Effector CD8-positive, alpha-beta T cell (primary cell): ENCODE results near the gene VRK3.
"Not testable (repeated sequence)": the region's sequence is repeated elsewhere in the genome, so short reads cannot be mapped to it uniquely, and the experiment has no call there.

Experiments used
- DNase-seq: peaks from one replicate; lab custom pipeline; 2025; lab: John Stamatoyannopoulos, UW
- total RNA-seq, 4 experiments: gene quantifications; one replicate each; lab custom pipeline; 2026; lab: John Stamatoyannopoulos, UW

VRK3 gene, protein sequence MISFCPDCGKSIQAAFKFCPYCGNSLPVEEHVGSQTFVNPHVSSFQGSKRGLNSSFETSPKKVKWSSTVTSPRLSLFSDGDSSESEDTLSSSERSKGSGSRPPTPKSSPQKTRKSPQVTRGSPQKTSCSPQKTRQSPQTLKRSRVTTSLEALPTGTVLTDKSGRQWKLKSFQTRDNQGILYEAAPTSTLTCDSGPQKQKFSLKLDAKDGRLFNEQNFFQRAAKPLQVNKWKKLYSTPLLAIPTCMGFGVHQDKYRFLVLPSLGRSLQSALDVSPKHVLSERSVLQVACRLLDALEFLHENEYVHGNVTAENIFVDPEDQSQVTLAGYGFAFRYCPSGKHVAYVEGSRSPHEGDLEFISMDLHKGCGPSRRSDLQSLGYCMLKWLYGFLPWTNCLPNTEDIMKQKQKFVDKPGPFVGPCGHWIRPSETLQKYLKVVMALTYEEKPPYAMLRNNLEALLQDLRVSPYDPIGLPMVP
- 66.7 to 88.9 (median 79.3) reads per million in 4 experiments for total RNA-seq

- peak; percentile 98 for DNase-seq
Measured at GRCh38 chr19:50025022-50025793, at the start of gene VRK3. Gene VRK3, minus strand, starts transcription at chr19:50025372. Its CDS starts 9,210 bp downstream, at chr19:50016162.

GRCh38 chr19:50068382-50068781 lies 43.2 kb upstream of the VRK3 start:
- not testable (repeated sequence) for DNase-seq

GRCh38 chr19:50067575-50067974 lies 42.4 kb upstream of the VRK3 start:
- DNase-seq = no peak

DNA sequence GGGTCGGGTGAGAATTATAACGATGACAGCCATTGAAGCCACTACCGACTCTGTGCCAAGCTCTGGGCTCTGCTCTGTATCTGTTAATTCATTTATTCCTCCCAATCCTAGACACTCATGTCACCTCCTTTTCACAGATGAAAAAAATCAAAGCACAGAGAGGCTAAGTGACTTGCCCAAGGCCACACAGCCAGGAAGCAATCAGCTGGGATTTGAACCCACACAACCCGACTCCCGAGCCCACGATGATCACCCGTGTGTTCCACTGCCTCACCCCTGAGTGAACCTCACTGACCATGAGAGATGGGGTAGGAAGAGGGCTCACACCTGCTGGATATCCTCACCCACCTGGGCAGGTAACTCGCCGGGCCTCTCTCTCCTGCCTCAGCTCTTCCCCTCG lies 40.8 kb upstream of the VRK3 start:
- no peak for DNase-seq

GRCh38 chr19:50061650-50062049 lies 36.5 kb upstream of the VRK3 start:
- DNase-seq = no peak

DNA sequence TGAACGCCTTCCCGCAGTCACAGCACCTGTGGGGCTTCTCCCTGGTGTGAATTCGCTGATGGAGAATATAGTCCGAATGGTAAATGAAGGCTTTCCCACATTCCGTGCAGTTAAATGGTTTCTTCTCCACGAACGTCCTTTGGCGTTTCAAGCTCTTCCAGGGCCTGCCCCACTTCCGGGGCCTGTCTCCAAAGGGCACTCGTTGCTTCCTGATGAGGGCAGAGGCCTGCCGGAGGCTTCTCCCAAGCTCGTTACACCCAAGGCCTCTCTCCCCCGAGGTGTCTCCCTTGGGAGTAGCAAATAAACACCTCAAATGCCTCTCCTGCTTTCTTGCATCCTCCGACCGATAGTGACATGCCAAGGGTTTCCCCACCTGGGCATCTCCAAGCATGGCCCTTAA lies 34.9 kb upstream of the VRK3 start:
- DNase-seq = no peak

DNA sequence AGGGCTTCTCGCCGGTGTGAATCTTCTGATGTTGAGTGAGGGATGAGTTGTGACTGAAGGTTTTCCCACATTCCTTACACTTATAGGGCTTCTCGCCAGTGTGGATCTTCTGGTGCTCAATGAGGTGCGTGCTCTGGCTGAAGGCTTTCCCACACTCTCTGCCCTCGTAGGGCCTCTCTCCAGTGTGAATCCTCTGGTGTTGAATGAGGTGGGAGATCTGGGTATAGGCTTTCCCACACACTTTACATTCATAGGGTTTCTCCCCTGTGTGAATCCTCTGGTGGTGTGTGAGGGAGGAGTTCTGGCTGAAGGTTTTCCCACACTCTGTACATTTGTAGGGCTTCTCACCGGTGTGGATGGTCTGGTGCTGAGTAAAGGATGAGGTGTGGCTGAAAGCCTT lies 33.9 kb upstream of the VRK3 start:
- DNase-seq = no peak

DNA sequence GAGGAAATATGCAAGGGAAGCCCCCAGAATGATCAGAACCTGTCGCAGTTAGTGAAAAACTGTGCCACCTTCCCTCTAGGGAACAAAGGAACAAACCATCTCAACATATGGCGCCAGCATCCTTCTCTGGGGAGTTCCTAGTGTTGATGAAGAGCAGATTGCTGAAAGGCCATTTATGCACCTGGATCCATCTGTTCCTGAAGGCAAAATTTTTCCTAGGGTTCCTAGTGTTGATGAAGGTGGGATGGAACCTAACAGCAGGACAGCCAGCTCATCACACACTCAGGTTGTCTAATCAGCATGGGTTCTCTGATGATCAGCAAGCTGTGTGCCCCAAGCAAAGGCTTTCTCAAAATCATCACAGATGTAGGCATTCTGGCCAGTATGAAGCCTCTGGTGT lies 33.3 kb upstream of the VRK3 start:
- DNase-seq = no peak

- no peak for DNase-seq
Measured at GRCh38 chr19:50053119-50053518, 27.9 kb upstream of the VRK3 start.

DNA sequence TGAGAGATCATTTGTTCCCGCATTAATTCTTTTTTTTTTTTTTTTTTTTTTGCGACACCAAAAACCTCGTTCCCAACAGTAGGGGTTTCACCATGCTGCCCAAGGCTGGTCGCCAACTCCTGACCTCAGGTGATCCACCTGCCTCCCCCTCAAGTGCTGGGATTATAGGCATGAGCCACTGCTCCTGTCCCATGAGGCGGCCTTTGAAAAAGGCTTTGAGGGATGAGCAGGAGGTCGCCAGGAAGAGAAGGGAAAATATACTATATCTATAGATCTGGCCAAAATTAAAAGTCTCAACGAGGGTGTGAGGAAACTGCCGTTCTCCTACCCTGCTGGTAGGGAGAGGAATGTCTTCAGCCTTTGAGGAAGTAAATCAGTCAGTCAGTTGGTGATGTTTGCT lies 26.8 kb upstream of the VRK3 start:
- DNase-seq = no peak

DNA sequence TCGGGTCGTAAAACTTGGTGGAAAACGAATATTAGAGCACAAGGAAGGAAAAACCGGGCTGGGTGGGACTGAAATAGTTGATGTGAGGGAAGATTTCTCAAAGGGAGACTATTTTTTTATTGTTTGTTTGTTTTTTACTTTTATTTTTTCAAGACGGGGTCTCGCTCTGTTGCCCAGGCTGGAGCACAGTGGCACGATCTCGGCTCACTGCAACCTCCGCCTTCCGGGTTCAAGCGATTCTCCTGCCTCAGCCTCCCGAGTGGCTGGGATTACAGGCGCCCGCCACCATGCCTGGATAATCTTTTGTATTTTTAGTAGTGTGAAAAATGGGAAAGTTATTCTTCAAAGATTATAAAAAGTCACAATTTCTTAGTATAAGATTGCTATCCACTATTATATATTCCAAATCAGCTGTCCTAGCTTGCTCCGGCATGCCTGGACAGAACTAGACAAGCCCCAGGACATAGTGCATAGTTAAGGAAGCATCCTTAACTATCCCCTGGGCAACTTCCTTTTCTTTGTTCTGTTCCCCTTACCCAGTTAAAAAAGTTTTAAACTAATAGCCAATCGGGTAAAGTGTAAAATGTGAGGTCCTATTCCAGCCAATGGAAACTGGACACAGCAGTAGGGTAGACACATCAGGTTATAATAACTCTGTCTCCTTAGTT lies 26.2 kb upstream of the VRK3 start:
- DNase-seq = not testable (repeated sequence)

- peak; percentile 71 for DNase-seq
Measured at GRCh38 chr19:50050406-50051227, 25.4 kb upstream of the VRK3 start.

DNA sequence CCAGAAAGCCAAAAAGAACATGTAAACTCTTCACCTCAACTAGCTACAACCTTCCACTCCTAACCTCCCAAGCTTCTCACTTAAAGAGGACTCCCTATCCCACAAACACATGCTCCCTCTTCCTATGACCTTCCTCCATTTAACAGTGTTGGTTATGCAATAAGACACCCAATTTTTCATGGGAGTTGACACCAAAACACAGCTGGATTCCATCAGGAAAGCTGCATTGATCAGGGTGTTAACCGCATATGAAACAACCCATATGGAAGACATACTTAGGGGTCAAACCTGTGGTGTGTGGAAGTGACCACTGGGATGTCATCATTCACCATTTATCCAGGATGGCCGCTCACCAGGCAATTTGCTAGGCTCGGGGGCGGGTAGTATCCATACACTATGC lies 22.5 kb upstream of the VRK3 start:
- DNase-seq = no peak

DNA sequence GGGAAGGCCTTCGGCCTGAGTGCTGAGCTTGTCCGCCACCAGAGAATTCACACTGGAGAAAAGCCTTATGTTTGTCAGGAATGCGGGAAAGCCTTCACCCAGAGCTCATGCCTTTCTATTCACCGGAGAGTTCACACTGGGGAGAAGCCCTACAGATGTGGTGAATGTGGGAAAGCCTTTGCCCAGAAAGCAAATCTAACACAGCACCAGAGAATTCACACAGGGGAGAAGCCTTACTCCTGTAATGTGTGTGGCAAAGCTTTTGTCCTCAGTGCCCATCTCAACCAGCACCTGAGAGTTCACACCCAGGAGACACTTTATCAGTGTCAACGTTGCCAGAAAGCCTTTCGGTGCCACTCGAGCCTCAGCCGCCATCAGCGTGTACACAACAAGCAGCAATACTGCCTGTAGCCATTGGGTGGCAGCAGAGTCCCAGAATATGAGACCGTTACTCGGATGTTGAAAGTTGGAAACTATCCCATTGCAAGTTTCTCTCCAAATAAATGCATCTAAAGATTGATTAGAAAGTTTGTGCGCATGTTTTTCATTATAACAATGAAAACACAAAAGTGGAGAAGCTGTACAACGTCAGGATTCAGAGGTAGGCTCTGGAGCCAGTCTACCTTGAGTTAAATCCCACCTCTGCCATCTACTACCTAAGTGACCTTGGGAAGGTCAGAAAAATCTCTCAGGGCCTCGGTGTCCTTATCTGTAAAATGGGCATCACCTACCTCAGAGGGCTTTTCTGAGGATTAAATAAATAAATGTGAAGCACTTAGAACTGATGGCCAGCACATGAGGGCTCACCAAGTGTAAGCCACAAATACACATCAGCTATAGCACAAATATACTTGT lies 21.7 kb upstream of the VRK3 start:
- DNase-seq = peak; percentile 48

DNA sequence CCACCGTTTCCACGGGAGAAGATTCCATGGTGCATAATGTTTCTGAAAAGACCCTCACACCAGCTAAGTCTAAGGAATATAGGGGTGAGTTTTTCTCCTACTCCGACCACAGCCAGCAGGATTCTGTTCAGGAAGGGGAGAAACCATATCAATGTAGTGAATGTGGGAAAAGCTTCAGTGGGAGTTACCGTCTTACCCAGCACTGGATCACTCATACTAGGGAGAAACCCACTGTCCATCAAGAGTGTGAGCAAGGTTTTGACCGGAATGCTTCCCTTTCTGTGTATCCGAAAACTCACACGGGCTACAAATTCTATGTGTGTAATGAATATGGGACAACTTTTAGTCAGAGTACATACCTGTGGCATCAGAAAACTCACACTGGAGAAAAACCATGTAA lies 19.8 kb upstream of the VRK3 start:
- no peak for DNase-seq

DNA sequence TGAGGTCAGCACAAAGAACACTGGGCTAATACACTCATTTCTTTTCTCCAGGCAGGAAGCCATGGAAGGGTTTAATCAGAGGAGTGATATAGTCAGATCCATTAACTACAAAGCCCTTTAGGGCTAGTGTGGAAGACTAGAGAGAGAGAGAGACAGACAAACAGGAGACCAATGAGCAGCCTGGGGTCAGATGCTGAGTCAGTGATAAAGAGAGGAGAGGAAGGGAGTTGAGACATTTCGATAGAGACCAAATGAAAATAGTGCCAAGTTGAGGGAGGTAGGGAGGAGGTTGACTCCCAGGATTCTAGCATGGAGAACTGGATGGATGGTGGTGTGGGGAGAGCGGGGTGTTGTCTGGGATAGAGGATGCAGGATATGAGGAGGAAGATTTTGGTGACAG lies 18.8 kb upstream of the VRK3 start:
- DNase-seq = no peak

GRCh38 chr19:50042363-50043024 lies 17.3 kb upstream of the VRK3 start:
- no peak for DNase-seq

DNA sequence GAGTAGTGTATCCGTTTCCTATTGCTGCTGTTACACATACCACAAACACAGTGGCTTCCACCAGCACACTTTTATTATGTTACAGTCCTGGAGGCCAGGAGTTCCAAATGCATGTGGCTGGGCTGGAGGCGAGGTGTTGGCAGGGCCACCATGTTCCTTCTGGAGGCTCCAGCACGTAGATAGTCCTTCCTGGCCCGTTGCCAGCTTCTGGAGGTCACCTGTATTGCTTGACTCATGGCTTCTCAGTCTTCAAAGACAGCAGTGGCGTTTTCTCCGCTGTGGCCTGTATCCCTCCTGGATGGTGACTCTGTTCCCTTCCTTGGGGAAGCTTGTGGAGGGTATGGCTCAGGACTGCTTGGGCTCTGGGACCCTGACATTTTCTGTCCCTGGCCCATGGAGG lies 15.8 kb upstream of the VRK3 start:
- no peak for DNase-seq

DNA sequence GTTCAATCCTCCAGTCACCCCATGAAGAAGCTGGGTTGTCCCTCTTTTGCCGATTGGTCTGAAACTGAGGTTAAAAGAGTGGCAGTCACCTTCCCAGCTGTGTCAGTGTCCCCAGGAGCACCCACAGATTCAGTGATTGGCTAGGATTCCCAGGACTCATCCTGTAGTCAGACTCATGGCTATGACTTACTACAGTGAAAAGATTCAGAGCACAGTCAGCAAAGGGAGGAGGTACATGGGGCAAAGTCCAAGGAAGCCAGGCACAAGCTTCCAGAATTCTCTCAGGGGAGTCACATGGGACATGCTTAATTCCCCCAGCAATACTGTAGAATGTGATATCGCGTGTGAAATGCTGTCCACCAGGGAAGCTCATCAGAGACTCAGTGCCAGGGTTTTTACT lies 14.8 kb upstream of the VRK3 start:
- DNase-seq = no peak

GRCh38 chr19:50036908-50037307 lies 11.7 kb upstream of the VRK3 start:
- DNase-seq = no peak
